Stimulated activated CD8-positive, alpha-beta memory T cell treated with anti-CD3 and anti-CD28 coated beads, Interleukin-15, amount 100 ng/mL, for 48 hours (primary cell): ENCODE measurements around the gene SPC24.
A peak's percentile ranks its signal among the peaks of the same experiment; 100 is the strongest.
"Not testable (repeated sequence)": the region's sequence is repeated elsewhere in the genome, so short reads cannot be mapped to it uniquely, and the experiment has no call there.

Experiments used
- DNase-seq, 2 donors: peaks; one replicate each; pipeline ENCODE4 v3.0.0-alpha.2; 2020; ENCODE audit warnings: low read depth in 2 of 2

The SPC24 gene

DNA sequence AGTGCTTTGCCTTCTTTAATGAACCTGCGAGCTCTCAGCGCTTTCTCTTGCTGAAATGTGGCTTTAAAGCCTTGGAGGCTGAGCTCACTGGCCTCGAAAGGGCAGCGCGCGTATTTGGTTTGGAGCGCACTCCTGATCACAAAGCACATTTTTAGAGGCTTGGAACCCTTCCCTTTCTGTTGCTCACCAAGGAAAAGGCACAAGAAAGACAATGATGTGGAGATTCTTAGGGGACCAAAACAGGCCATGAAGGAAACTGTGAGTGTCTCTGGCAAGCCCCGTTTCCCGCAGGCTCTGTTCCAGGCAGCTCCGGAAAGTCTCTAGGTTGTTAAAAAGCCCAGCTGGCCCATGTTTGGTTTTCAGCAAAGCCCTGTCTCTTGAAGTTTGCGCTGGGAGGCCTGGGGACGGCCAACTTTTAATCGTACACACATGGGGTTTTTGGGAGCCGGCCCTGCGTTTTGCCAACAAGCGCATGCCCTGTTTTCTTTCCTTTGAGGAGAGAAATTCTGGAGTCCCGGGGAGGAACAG is 9.4 kb upstream of the SPC24 start:
- no peak for DNase-seq

DNA sequence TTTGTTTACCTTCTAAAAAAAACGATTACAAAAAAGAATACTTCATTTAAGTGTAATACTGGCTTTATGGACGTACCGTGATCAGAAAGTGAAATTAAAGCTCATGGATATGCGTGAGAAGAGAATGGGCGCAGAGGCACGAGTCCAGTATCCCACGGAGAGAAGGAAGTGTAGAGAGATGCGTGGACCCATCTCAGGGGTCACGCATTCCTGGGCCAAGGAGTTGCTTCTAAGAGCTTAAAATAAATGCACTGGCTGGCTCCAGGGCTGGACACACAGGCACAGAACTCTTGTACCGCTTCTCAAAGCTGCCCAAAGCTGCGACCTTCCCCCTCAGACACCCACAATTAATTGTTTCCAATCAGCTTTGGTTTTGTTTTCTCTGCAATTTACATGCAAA is 8.7 kb upstream of the SPC24 start:
- no peak for DNase-seq

DNA sequence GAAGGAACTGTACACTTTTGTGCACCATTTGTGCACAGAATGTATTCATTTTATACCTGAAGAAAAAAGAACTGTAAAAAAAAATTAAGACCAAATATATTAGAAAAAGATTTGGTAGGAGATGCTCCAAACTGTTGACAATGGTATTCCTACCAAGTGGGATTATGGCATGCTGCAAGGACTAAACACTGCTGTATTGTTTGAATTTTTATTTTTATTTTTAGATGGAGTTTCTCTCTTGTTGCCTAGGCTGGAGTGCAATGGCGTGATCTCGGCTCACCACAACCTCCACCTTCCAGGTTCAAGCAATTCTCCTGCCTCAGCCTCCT is 4.8 kb upstream of the SPC24 start:
- DNase-seq = not testable (repeated sequence)

DNA sequence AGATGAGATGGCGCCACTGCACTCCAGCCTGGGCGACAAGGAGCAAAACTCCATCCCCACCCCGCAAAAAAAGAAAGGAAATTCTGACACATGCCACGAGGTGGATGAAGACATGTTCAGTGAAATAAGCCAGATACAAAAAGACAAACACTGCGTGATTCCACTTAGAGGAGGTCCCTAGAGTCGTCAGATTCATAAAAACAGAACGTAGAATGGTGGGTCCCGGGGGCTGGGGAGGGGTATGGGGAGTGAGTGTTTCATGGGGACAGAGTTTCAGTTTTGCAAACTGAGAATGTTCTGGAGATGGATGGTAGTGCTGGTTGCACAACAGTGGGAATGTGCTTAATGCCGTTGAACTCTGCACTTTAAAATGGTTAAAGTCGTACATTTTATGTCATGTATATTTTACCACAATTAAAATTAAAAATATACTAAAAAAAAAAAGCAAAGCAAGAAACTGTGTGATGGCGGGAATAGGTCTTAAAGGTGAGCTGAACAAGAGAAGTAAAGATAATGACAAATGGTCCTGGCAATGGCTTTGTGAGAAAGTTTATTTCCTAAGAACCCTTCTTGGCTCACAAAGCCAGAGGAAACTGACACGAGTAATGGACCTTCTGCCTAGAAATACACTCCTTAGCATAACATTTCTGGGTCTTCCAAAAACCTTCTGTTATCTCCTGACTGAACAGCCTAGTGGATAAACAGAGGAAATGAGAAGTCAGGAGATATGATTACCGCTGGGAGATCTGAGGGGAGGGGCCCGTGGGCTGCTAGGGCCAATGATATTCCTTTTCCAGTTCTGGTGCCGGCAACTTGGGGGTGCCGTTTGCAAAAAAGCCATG is 4.2 kb upstream of the SPC24 start:
- no peak for DNase-seq

DNA sequence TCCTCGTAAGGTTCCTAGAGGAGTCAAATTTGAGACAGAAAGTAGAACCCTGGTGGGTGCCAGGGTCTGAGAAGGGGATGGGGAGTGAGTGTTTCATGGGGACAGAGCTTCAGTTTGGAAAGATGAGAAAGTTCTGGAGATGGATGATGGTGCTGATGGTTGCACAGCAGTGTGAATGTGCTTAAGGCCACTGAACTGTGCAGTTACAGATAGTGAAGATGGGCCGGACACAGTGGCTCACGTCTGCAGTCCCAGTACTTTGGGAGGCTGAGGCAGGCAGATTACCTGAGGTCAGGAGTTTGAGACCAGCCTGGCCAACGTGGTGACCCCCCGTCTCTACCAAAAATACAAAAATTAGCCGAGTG is 917 bp downstream of the SPC24 start:
- no peak for DNase-seq

DNA sequence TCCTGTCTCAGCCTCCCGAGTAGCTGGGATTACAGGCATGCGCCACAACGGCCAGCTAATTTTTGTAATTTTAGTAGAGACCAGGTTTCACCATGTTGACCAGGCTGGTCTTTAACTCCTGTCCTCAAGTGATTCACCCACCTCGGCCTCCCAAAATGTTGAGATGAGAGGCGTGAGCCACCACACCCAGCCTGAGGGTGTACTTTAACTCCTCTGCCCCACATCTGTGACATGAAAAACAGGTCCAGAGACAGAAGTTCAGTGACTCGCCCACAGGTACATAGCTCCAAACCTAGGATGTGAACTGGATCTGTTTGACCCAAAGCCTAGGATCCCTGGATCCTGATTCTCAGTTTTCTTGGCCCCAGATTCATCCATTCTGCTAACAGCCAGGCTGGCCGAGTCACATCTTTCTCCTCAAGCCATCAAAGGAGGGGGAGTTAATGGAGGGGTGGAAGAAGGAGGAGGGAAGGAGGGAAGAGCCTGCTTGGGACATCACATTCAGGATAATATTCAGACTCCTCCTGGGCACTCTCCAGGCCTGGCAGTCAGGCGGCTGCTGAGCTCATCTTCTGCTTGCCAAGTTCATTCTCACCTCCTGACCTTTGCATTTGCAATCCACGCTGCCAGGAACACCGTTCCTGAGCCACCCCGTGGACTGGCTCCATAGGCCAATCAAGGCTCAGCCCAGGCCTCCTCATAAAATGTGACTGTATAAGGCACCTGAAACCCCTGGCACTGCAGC is 3.1 kb downstream of the SPC24 start:
- DNase-seq = no peak

DNA sequence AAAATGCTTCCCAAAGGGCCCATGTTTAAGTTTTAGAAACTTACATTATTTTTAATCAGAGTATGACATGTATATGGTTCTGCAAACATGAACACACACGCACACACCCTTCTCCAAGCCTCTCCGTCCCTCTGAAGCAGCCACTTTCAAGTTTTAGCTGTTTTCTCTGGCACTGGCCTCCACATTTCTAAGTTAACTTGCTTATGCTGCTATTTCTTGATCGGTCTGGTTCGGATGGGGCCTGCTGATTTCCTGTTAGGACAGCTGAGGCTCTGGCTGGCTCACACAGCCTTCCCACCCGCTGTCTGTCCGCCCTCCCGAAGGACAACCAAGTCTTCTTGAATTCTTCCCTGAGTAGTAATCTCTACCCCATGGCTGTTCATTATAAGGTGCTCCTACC is 4.4 kb downstream of the SPC24 start:
- no peak for DNase-seq

DNA sequence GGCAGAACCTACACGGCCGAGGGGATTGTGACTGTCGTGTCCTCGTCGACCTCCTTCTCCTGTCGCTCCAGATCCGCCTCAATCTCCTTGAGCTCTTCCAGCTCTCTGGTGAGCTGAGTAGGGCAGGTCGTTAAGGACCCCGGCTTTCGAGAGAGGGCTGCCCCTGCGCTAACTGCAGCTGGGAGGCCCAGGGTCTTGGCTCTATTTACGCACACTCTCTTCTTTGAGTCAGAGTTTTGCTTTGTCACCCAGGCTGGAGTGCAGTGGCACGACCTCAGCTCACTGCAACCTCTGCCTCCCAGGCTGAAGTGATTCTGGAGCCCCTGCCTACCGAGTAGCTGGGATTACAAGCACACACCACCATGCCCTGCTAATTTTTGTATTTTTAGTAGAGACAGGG is 7.6 kb downstream of the SPC24 start:
- no peak for DNase-seq

DNA sequence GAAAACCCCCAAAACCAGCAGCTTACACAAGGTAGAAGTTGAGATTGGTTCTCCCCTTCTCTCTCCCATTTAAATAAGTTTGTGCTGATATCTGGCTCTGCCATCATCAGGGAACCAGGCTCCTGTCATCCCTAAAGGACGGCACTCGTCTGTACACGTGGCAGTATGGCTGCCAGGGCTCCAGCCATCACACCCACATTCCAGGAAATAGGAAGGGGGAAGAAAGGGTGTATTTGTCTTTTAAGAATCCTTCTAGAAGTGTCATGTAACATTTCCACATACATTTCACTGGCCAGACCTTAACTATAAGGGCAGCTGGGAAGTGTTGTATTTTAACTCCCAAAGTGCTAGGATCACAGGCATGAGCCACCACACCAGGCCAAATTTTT is 10.1 kb downstream of the SPC24 start:
- DNase-seq = no peak

DNA sequence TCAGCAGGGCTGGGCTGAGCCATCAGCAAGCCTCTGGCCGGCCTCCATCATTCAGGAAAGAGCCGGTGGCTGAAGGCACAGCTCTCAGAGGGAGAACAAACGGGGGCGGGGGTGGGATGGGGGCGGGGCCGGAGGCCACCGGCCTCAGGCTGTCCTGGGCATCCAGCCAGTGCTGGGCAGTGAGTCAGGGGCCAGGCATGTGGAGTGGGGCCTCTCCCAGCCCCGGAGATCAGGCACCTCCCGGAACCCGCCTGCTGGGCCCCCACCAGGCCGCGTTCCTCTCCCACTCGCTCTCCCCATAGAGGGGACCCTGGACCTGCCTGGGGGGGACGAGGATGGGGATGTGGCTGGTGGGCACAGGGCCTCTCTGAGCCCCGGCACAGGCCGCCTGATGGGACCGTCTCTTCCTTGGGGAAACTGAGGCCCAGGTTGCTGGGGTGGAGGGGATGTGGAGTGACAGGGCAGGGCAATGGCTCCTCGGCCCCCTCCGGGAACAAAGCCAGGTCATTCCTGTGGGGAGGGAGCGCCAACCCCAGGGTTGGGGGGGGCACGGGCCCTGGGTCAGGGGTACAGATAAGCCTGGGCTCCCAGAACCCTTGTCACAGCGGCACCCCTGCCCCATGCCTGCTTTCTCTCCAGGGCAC is 12.9 kb downstream of the SPC24 start:
- DNase-seq = no peak

DNA sequence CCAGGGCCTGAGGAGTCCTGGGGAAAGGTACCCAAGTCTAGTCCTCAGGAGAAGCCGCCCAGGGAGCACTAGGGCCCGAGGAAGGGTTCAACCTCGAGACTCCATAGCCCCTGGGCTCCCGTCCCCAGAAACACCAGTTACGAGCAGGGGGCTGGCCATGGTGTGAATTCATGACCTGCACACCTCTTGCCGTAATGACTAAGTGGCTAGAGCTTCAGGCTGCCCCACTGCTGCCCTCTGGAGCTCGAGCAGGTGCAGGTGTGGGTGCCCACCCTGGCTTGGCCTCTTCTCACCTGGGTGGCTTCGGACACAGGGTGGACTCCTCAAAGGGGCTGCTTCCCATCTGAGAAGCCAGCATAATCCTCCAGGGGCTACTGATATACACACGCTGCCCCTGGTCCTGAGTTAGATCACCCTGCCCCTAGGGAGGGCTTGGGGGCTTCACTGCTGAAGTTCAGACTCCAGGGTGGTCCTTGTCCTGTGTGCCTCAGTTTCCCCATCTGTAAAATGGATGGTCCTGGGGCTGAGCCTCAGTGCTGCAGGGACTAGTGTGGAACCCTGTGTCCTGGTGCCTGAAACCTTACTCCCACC is 13.6 kb downstream of the SPC24 start:
- no peak for DNase-seq

DNA sequence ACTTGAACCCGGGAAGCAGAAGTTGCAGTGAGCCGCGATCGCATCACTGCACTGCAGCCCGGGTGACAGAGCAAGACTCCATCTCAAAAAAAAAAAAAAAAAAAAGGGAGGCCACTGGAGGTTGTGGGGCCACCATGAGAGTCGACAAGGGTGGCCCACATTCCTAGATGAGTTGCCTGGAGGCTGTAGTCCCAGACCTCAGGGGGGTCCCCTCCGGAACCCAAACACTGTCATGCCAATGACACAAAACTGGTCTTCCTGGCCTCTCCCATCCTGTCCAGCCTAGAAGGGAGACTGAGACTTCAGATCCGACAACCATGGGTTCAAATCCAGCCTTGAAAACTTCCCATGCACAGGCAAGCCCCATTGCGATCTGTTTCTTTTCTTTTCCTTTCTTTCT is 14.7 kb downstream of the SPC24 start:
- no peak for DNase-seq

DNA sequence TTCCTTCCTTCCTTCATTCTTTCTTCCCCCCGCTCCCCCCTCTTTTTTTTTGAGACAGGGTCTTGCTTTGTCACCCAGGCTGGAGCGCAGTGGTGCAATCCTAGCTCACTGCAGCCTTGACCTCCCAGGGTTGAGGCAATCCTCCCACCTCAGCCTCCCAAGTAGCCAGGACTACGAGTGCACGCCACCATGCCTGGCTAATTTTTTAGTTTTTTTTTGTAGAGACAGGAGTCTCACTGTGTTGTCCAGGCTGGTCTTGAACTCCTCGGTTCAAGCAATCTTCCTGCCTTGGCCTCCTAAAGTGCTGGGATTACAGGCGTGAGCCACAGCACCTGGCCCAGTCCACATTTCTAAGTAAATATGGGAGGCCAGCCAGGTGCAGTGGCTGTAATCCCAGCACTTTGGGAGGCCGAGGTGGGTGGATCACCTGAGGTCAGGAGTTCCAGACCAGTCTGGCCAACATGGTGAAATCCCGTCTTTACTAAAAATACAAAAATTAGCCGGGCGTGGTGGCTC is 15.5 kb downstream of the SPC24 start:
- DNase-seq = not testable (repeated sequence)

DNA sequence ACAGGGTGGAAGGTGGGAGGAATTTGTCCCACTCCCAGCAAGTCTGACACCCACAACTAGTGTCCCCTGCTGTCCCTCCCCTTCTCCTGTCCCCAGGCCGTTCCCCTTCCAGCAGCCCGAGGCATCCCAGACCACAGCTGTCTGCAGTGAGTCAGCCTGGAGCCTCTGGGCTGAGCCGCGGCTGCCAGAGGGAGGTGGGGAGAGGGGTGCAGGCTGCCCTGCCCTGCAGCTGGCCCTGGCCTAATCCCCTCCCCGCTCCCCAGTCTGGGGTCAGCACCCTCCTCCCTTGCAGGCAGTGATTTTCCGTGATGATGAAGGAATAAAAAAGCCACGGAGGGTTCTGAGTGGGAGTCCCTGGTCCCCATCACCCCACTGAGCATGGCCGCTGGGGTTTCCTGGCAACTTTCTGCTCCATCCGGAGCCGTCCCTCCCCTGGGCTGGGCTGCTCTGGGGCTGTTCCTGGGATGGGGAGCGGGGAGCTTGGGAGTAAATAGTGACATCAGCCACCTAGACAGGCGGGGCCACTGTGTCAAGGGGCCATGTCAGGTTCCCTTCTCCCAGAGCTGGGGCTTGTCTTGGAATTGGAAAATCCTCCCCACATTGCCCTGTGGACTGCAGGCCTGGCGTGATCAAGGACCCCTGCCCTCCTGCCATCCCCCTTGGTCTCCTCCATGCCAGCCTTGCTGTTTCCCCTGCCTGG is 16.8 kb downstream of the SPC24 start:
- DNase-seq = no peak

DNA sequence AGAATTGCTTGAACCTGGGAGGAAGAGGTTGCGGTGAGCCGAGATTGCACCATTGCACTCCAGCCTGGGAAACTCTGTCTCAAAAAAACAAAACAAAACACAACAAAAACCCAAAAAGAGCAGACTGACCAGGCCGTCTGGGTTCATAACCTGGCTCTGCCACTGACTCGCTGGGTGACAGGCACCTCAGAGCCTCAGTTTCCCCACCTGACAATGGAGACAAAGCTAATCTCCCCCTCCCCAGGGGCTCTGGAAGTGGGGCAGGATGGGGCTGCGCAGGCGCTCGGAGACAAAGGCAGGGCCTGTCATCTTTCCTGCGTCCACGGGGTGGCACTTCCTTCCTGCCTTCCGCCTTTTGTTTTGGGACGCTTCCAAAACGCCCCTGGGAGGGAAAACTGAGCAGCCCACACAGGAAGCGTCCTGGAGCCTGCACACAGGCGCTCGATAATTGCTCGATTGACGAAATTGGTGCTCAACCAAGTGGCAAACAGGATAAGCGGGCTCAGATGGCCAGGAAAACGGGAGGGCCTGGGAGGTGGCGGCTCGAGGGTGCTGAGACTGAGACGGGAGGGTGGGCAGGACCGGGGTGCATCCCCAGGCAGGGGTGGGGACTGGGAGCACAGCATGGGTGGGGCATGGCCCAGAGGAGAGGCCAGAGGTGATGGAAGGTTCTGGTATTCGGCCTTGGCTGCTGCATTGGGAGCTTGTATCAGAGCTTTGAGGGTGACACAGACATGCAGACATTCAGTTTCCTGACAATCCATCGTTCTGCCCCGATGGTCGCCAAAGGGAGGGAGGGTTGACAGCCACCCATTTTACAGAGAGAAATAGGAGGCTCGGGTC is 17.8 kb downstream of the SPC24 start:
- peak in 1 of 2 donors; percentile 21 for DNase-seq

DNA sequence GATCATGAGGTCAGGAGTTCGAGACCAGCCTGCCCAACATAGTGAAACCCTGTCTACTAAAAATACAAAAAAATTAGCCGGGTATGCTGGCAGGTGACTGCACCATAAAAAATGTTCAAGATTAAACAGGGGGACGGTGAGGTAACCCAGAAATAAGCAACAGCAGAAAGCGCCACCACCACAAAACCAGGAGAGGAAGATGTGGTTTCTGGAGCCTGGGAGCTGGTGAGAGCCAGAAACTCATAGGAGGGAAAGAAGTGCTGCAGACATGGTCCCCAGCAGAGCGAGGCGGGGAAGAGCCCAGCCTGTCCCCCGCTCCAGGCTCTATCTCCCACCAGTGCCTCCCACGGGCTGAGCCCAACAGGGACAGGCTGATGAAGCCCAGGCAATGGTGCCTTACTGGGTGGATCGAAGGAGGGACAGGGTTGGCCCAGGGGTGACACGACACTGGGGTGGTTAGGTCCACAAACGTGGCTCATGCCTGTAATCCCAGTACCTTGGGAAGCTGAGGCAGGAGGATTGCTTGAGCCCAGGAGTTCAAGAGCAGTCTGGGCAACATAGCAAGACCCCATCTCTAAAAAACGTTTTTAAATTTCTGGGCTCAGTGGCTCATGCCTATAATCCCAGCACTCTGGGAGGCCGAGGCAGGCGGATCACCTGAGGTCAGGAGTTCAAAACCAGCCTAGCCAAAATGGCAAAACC is 19.0 kb downstream of the SPC24 start:
- no peak for DNase-seq

DNA sequence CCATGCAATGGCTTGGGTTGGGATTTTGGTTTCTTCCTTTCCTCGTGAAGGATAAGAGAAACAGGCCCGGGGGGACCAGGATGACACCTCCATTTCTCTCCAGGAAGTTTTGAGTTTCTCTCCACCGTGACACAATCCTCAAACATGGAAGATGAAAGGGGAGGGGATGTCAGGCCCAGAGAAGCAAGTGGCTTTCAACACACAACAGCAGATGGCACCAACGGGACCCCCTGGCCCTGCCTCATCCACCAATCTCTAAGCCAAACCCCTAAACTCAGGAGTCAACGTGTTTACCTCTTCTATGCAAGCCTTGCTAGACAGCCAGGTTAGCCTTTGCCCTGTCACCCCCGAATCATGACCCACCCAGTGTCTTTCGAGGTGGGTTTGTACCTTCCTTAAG is 24.1 kb downstream of the SPC24 start:
- DNase-seq = no peak

DNA sequence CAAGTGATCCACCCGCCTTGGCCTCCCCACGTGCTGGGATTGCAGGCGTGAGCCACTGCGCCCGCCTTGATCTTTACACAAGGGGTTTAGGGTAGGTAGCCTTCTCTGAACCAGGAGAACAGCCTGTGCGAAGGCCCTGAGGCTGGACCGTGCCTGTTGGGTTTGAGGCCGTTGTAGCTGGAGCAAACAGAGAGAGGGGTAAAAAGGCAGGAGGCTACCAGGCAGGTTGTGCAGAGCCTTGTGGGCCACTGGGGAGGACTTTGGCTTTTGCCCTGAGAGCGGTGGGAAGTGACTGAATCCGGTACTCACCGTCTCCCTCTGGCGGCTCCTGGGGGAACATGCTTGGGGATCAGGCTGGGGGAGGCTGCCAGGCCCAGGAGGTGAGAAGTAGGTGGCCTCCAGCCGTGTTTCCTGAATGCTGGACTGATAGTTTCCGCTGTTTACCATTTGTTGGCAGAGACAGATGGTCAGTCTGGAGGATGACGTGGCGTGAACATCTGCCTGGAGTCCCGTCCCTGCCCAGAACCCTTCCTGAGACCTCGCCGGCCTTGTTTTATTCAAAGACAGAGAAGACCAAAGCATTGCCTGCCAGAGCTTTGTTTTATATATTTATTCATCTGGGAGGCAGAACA is 24.6 kb downstream of the SPC24 start:
- peak; percentile 36 to 48 for DNase-seq

DNA sequence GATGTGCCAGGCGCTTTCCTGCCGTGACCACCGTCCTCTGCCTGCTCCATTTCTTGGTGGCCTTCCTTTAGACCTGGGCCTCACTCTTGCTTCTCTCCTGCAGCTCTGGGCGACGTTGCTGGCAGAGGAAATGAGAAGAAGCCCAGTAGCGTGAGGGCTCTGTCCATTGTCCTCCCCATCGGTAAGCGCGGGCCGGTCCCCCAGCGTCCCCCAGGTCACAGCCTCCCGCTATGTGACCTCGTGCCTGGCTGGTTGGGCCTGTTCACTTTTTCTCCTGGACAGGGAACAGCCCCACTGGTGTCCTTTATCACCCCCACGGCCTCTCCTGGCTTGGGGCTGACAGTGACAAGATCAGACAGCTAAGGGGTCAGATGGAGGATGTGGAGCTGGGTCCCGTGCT is 27.7 kb downstream of the SPC24 start:
- DNase-seq = no peak
